ENCODE results near the gene RPL19.

- TF ChIP-seq CTCF (IDR thresholded peaks at IDR 0.05) (no peak), POLR2A (IDR thresholded peaks at IDR 0.05; ENCODE audit: low read depth) (no peak), EP300 (IDR thresholded peaks at IDR 0.05) (no peak), POLR2AphosphoS5 (IDR thresholded peaks at IDR 0.05) (no peak)
Measured at GRCh38 chr17:39183045-39183444, 17.0 kb upstream of the RPL19 start.
